Mesenchymal stem cell (in vitro differentiated cells and primary cell): ENCODE data around the gene ZGRF1.

Experiments used
- DNase-seq: peaks from one replicate; pipeline ENCODE4 v3.0.0-alpha.2; 2013
- H2AFZ ChIP-seq: one replicate; pipeline ENCODE4 v1.6.1; 2013; ENCODE audit warnings: low read depth, mild to moderate bottlenecking, control low read depth, inconsistent platforms, low read length, moderate library complexity
- H2AK5ac ChIP-seq: 2 replicates; pipeline ENCODE4 v1.6.1; 2013; ENCODE audit warnings: low read length, moderate library complexity, mild to moderate bottlenecking, inconsistent platforms; ENCODE audit not compliant: severe bottlenecking
- H2BK120ac ChIP-seq: one replicate; pipeline ENCODE4 v1.6.1; 2013; ENCODE audit warnings: low read depth, mild to moderate bottlenecking, inconsistent platforms, low read length, moderate library complexity
- H2BK12ac ChIP-seq, 2 experiments: one replicate each; pipeline ENCODE4 v1.6.1; 2013; ENCODE audit warnings: inconsistent platforms in 2 of 2, low read length in 2 of 2, mild to moderate bottlenecking in 2 of 2, moderate library complexity in 2 of 2, control low read depth in 1 of 2
- H2BK15ac ChIP-seq: one replicate; pipeline ENCODE4 v1.6.1; 2013; ENCODE audit warnings: mild to moderate bottlenecking, low read depth, inconsistent platforms; ENCODE audit not compliant: poor library complexity, severe bottlenecking
- H2BK5ac ChIP-seq: 2 replicates; pipeline ENCODE4 v1.6.1; 2013; ENCODE audit warnings: low read depth, mild to moderate bottlenecking, low read length, control low read depth, inconsistent platforms; ENCODE audit not compliant: poor library complexity, severe bottlenecking
- H3K14ac ChIP-seq, 2 experiments: one replicate each; pipeline ENCODE4 v1.6.1; 2013; ENCODE audit warnings: inconsistent platforms in 2 of 2, low read length in 2 of 2, control low read depth in 1 of 2, mild to moderate bottlenecking in 1 of 2, moderate library complexity in 1 of 2
- H3K18ac ChIP-seq, 2 experiments: one replicate each; pipeline ENCODE4 v1.6.1; 2013; ENCODE audit warnings: inconsistent platforms in 2 of 2, low read length in 2 of 2, control low read depth in 1 of 2, low read depth in 1 of 2, mild to moderate bottlenecking in 1 of 2
- H3K23ac ChIP-seq, 2 experiments: one replicate each; pipeline ENCODE4 v1.6.1; 2013; ENCODE audit warnings: inconsistent platforms in 2 of 2, low read length in 2 of 2, mild to moderate bottlenecking in 2 of 2, moderate library complexity in 2 of 2, control low read depth in 1 of 2
- H3K27ac ChIP-seq: 2 replicates; pipeline ENCODE4 v1.5.1; 2013; ENCODE audit warnings: mild to moderate bottlenecking, moderate library complexity, low read length, control low read depth, inconsistent platforms; ENCODE audit not compliant: poor library complexity, severe bottlenecking
- H3K27me3 ChIP-seq, 2 experiments: 2 replicates each; pipeline versions ENCODE4 v1.6.1 to v1.7.0; 2013; ENCODE audit warnings: low read length in 2 of 2, mild to moderate bottlenecking in 2 of 2, moderate library complexity in 2 of 2, control low read depth in 1 of 2, inconsistent platforms in 1 of 2; ENCODE audit not compliant: control insufficient read depth in 1 of 2, insufficient read depth in 1 of 2
- H3K36me3 ChIP-seq, 2 experiments: 2 replicates each; pipeline versions ENCODE4 v1.6.1 to v1.7.0; 2013; ENCODE audit warnings: low read length in 2 of 2, control low read depth in 1 of 2, inconsistent platforms in 1 of 2, low read depth in 1 of 2, mild to moderate bottlenecking in 1 of 2; ENCODE audit not compliant: insufficient read depth in 2 of 2, control insufficient read depth in 1 of 2
- H3K4ac ChIP-seq, 2 experiments: one replicate each; pipeline ENCODE4 v1.6.1; 2013; ENCODE audit warnings: inconsistent platforms in 2 of 2, low read length in 2 of 2, mild to moderate bottlenecking in 2 of 2, moderate library complexity in 2 of 2, control low read depth in 1 of 2, low read depth in 1 of 2
- H3K4me1 ChIP-seq: 2 replicates; pipeline ENCODE4 v1.6.1; 2013; ENCODE audit warnings: low read depth, low read length, control low read depth; ENCODE audit not compliant: control insufficient read depth, insufficient read depth
- H3K4me2 ChIP-seq: 2 replicates; pipeline ENCODE4 v1.6.1; 2013; ENCODE audit warnings: low read length, mild to moderate bottlenecking, inconsistent platforms; ENCODE audit not compliant: poor library complexity, severe bottlenecking
- H3K4me3 ChIP-seq, 2 experiments: 2 replicates each; pipeline versions ENCODE4 v1.5.1 to v1.7.0; 2013; ENCODE audit warnings: low read length in 2 of 2, mild to moderate bottlenecking in 2 of 2, control low read depth in 1 of 2, low read depth in 1 of 2; ENCODE audit not compliant: insufficient read depth in 1 of 2
- H3K79me1 ChIP-seq: replicated peaks from 2 replicates; pipeline ENCODE4 v1.6.1; 2013; ENCODE audit warnings: mild to moderate bottlenecking, control low read depth, low read length, inconsistent platforms; ENCODE audit not compliant: poor library complexity, severe bottlenecking
- H3K9ac ChIP-seq: 2 replicates; pipeline ENCODE4 v1.7.0; 2013; ENCODE audit warnings: mild to moderate bottlenecking, low read length, moderate library complexity
- H3K9me3 ChIP-seq: 2 replicates; pipeline ENCODE4 v1.7.0; 2013; ENCODE audit warnings: mild to moderate bottlenecking, low read length; ENCODE audit not compliant: control insufficient read depth
- H4K8ac ChIP-seq: one replicate; pipeline ENCODE4 v1.6.1; 2013; ENCODE audit warnings: inconsistent platforms, mild to moderate bottlenecking, low read length, moderate library complexity
- H4K91ac ChIP-seq: one replicate; pipeline ENCODE4 v1.6.1; 2013; ENCODE audit warnings: mild to moderate bottlenecking, low read length, inconsistent platforms
- WGBS: methylation state at CpG from one replicate; pipeline ENCODE4 v1.1.7; 2013; ENCODE audit warnings: mixed read lengths; 5-methylcytosine and 5-hydroxymethylcytosine counted together

The ZGRF1 gene

GRCh38 chr4:112545346-112545745 is 91.4 kb downstream of the ZGRF1 start:
- Histone ChIP-seq H2AK5ac (no peak overlapping the region), H3K9ac (no peak overlapping the region)
- no CpG with 5 or more reads among the region's 3 CpGs for WGBS

GRCh38 chr4:112540695-112541094 is 96.0 kb downstream of the ZGRF1 start:
- Histone ChIP-seq H3K14ac (no peak overlapping the region), H3K4me2 (no peak overlapping the region), H3K4me3 (no peak overlapping the region), H3K9me3 (no peaks in the 10 kb centered on the region), H2BK120ac (no peak overlapping the region), H3K23ac (no peak overlapping the region), H3K18ac (no peak overlapping the region), H4K91ac (no peak overlapping the region), H4K8ac (no peak overlapping the region), H3K4ac (no peak overlapping the region), H3K4me1 (no peaks in the 10 kb centered on the region), H3K9ac (no peak overlapping the region), H2BK12ac (no peak overlapping the region), H3K79me1 (no peaks in the 10 kb centered on the region), H2AFZ (no peak overlapping the region), H3K27me3 (no peaks in the 10 kb centered on the region), H2AK5ac (no peak overlapping the region), H3K36me3 (no peaks in the 10 kb centered on the region), H2BK5ac (no peak overlapping the region), H2BK15ac (no peak overlapping the region), H3K27ac (no peak overlapping the region)
- no peak for DNase-seq
- WGBS, result no CpG with 5 or more reads among the region's 1 CpG

More at GRCh38 chr4:112545346-112545745, 91.4 kb downstream of the ZGRF1 start:
- Histone ChIP-seq H3K4ac (no peak overlapping the region), H4K8ac (no peak overlapping the region), H3K23ac (no peak overlapping the region), H3K27ac (no peak overlapping the region), H3K9me3 (no peaks in the 10 kb centered on the region), H3K36me3 (no peaks in the 10 kb centered on the region), H3K4me2 (no peak overlapping the region), H3K27me3 (no peaks in the 10 kb centered on the region), H2AFZ (no peak overlapping the region), H2BK120ac (no peak overlapping the region), H2BK15ac (no peak overlapping the region), H3K14ac (no peak overlapping the region), H3K4me1 (no peaks in the 10 kb centered on the region), H3K18ac (no peak overlapping the region), H2BK12ac (no peak overlapping the region), H3K4me3 (no peak overlapping the region), H2BK5ac (no peak overlapping the region), H4K91ac (no peak overlapping the region), H3K79me1 (no peaks in the 10 kb centered on the region)
- DNase-seq, result no peak

GRCh38 chr4:112536123-112536522 is 100.6 kb downstream of the ZGRF1 start:
- Histone ChIP-seq H2BK120ac (no peak overlapping the region), H3K18ac (no peak overlapping the region), H3K9me3 (no peaks in the 10 kb centered on the region), H2BK5ac (no peak overlapping the region), H3K14ac (no peak overlapping the region), H3K4ac (no peak overlapping the region), H2BK12ac (no peak overlapping the region), H3K9ac (no peak overlapping the region), H2BK15ac (no peak overlapping the region), H3K36me3 (no peaks in the 10 kb centered on the region), H3K79me1 (no peaks in the 10 kb centered on the region), H2AK5ac (no peak overlapping the region), H3K23ac (no peak overlapping the region), H3K27ac (no peak overlapping the region), H3K4me1 (no peaks in the 10 kb centered on the region), H2AFZ (no peak overlapping the region), H3K4me3 (no peak overlapping the region), H3K4me2 (no peak overlapping the region), H4K8ac (no peak overlapping the region), H4K91ac (no peak overlapping the region), H3K27me3 (no peaks in the 10 kb centered on the region)
- no peak for DNase-seq
- 72% methylated on average over 2 of the region's 2 CpGs for WGBS

GRCh38 chr4:112532267-112532666 is 104.4 kb downstream of the ZGRF1 start:
- Histone ChIP-seq H3K18ac (no peak overlapping the region), H2BK120ac (no peak overlapping the region), H3K4ac (no peak overlapping the region), H3K4me1 (no peaks in the 10 kb centered on the region), H2BK15ac (no peak overlapping the region), H2BK12ac (no peak overlapping the region), H4K91ac (no peak overlapping the region), H2AFZ (no peak overlapping the region), H3K23ac (no peak overlapping the region), H2BK5ac (no peak overlapping the region), H3K4me2 (no peak overlapping the region), H3K27me3 (no peaks in the 10 kb centered on the region), H3K4me3 (no peak overlapping the region), H3K36me3 (no peaks in the 10 kb centered on the region), H2AK5ac (no peak overlapping the region), H3K14ac (no peak overlapping the region), H3K79me1 (no peaks in the 10 kb centered on the region), H4K8ac (no peak overlapping the region), H3K9me3 (no peaks in the 10 kb centered on the region), H3K27ac (no peak overlapping the region), H3K9ac (no peak overlapping the region)
- 39% methylated on average over 3 of the region's 3 CpGs for WGBS
- DNase-seq, result no peak
